ENCODE measurements around the gene GTF3C4. TPM values are rescaled to one million over a fixed set of nuclear protein-coding genes. Genes with fewer than 3 reads are reported as not detected.

Gene GTF3C4
- total RNA-seq, 1 donor from 2014 or later = 27.6 TPM

DNA sequence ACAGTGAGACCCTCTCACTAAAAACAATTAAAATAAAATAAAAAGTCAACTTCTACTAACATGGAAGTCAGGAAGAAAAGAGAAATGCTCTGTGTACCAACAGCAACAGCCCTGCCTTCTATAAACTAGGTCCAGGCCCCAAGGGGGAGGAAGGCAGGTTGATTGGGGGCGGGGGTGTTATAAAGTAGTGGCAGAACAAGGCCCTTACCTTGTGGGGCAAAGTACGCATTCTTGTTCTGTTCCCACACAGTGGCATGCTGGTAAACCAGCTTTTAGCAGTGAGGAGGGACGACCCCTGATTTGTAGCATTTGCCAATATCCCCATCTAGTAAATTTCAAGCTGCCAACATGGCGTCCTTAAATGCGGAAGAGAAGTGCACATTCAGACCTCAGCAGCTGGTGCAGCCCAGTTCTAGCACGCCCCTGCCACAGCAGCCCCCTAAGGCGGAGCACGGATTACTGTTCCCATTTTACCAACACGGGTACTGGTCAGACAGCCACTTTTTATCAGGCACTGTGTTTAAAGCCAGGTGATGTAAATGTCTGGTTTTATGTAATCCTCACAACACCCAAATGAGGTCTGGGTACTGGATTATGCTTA lies 69.5 kb downstream of the GTF3C4 start:
- no peak overlapping the region for H3K27ac Mint-ChIP-seq (ENCODE audit: unreplicated experiment)
- DNase-seq (ENCODE audit: low spot score) = no peak
- peaks cover 4% of the 10 kb centered on the region for H3K4me1 Mint-ChIP-seq (ENCODE audit: unreplicated experiment)
- H3K9me3 Mint-ChIP-seq (ENCODE audit: unreplicated experiment) = no peaks in the 10 kb centered on the region
- TF ChIP-seq CTCF (IDR thresholded peaks at IDR 0.05; ENCODE audit: unreplicated experiment) = no peak
- H3K27me3 Mint-ChIP-seq (ENCODE audit: unreplicated experiment) = peaks cover 10% of the 10 kb centered on the region
- no peaks in the 10 kb centered on the region for H3K36me3 Mint-ChIP-seq (ENCODE audit: low read depth, unreplicated experiment)
- no peak overlapping the region for H3K4me3 Mint-ChIP-seq (ENCODE audit: unreplicated experiment)

DNA sequence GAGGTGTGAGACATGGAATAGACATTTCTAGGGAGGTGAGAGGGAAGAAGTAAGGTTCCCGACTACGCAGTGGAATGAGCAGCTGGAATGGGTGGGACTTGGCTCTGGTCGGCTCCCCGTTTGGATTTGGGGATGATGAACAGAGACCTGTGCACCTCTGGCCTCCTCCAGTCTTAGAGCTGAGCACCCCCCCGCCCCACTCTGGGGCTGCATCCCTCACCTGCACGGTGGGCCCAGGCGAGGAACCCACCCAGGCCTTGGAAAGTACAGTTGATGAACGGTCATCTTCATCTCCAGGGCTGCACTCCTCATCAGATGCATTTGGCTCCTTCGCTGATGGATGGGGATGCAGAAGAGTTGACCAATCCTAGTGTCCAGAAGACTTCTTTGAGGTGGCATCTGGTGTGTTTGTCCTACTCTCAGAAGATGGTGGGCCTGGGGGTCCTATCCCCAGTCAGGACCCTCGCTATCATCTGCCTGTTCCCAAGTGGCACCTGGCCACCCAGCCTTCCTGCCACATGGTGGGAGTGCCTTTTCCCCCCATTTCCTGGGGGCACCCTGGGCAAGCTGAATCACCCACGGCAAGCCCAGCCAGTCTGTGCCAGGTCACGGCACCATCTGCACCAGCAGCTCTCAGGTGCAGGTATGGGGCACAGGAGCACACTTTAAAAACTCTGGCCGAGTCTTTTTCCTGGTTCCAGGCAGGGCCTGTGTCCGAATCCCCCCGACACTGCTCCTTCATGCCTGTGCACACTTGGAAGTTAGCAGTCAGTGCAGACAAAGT lies 70.5 kb downstream of the GTF3C4 start:
- TF ChIP-seq CTCF (IDR thresholded peaks at IDR 0.05; ENCODE audit: unreplicated experiment) = no peak
- DNase-seq (ENCODE audit: low spot score) = no peak
- no peaks in the 10 kb centered on the region for H3K36me3 Mint-ChIP-seq (ENCODE audit: low read depth, unreplicated experiment)
- peaks cover 13% of the 10 kb centered on the region for H3K4me1 Mint-ChIP-seq (ENCODE audit: unreplicated experiment)
- no peak overlapping the region for H3K27ac Mint-ChIP-seq (ENCODE audit: unreplicated experiment)
- H3K4me3 Mint-ChIP-seq (ENCODE audit: unreplicated experiment) = no peak overlapping the region
- no peaks in the 10 kb centered on the region for H3K9me3 Mint-ChIP-seq (ENCODE audit: unreplicated experiment)
- peaks cover 10% of the 10 kb centered on the region for H3K27me3 Mint-ChIP-seq (ENCODE audit: unreplicated experiment)

DNA sequence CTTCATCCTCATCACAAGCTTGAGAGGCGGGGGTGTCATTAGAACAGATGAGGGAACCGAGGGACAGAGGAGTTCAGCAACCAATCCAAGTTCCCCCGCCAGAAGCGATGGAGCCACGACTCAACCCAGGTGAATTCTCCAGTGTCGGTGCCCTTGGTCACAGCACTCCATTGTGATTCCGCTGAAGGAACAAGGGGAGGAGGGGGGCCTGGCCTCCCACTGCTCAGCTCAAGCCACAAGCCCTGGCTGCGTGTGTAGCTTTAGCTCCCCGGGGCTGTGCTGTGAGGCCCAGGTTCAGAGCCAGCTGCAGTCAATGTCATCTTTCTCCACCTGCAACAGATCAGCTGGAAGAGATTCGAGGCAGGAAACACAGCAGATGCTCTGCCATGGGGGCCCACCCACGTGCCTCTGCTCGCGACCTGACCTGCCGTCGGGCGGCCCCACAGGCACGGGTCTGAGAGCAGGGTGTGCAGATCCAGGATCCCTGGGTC lies 72.6 kb downstream of the GTF3C4 start:
- Mint-ChIP-seq H3K36me3 (ENCODE audit: low read depth, unreplicated experiment) (no peaks in the 10 kb centered on the region), H3K27ac (ENCODE audit: unreplicated experiment) (no peak overlapping the region), H3K27me3 (ENCODE audit: unreplicated experiment) (peaks cover 10% of the 10 kb centered on the region), H3K4me3 (ENCODE audit: unreplicated experiment) (no peak overlapping the region), H3K4me1 (ENCODE audit: unreplicated experiment) (peaks cover 13% of the 10 kb centered on the region), H3K9me3 (ENCODE audit: unreplicated experiment) (no peaks in the 10 kb centered on the region)
- no peak for DNase-seq (ENCODE audit: low spot score)
- TF ChIP-seq CTCF (IDR thresholded peaks at IDR 0.05; ENCODE audit: unreplicated experiment) = no peak

DNA sequence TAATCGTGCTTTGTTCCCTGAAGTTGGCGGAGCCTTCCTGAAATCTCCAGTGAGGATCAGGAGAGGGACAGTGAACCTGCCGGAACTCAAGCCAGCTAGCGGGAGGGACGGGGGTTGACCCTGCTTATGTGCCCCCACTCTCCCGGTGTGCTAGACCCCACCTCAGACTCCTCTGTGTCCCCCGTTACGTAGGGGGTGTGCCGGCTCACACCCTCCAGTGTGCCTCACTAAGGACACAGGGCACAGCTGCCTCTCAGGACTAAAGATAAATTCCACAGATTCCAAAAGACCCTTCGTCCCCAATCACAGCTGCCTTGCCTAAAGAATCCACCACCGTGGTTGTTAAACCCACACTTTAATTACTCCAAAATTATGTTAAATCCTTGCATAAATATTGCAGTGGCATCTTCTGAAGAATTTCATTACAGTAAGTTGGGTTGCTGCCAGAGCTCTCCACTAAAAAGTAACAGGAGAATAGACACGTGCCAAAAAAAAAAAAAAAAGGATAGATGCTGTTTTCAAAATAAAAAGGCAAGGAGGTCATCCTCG lies 73.7 kb downstream of the GTF3C4 start:
- Mint-ChIP-seq H3K9me3 (ENCODE audit: unreplicated experiment) (no peaks in the 10 kb centered on the region), H3K27ac (ENCODE audit: unreplicated experiment) (peak overlapping the region; percentile 21), H3K4me3 (ENCODE audit: unreplicated experiment) (peak overlapping the region; percentile 65), H3K4me1 (ENCODE audit: unreplicated experiment) (peaks cover 13% of the 10 kb centered on the region), H3K27me3 (ENCODE audit: unreplicated experiment) (peaks cover 12% of the 10 kb centered on the region), H3K36me3 (ENCODE audit: low read depth, unreplicated experiment) (no peaks in the 10 kb centered on the region)
- no peak for TF ChIP-seq CTCF (IDR thresholded peaks at IDR 0.05; ENCODE audit: unreplicated experiment)
- DNase-seq (ENCODE audit: low spot score) = no peak

Other genes starting within 250 kb of the GTF3C4 start
- 2.4 TPM for gene BARHL1, start 87.9 kb upstream of the GTF3C4 start, total RNA-seq (ENCODE audit: unreplicated experiment)
- gene DDX31, start 481 bp upstream of the GTF3C4 start, total RNA-seq (ENCODE audit: unreplicated experiment) = 15.8 TPM
- 2.0 TPM for gene AK8, start 207.8 kb downstream of the GTF3C4 start, total RNA-seq (ENCODE audit: unreplicated experiment)
- 2.7 TPM for gene SPACA9, start 208.4 kb downstream of the GTF3C4 start, total RNA-seq (ENCODE audit: unreplicated experiment)